IPS-15b (cell line): ENCODE results near the gene PKD1L1.

Experiments used
- H3K27me3 ChIP-seq: one replicate; pipeline ENCODE4 v1.6.1; 2013; ENCODE audit warnings: low read length; ENCODE audit not compliant: control insufficient read depth, insufficient read depth
- H3K36me3 ChIP-seq: one replicate; pipeline ENCODE4 v1.6.1; 2013; ENCODE audit warnings: low read length; ENCODE audit not compliant: control insufficient read depth, insufficient read depth
- H3K4me1 ChIP-seq: one replicate; pipeline ENCODE4 v1.6.1; 2013; ENCODE audit warnings: mild to moderate bottlenecking, low read length; ENCODE audit not compliant: control insufficient read depth, insufficient read depth
- H3K4me3 ChIP-seq: one replicate; pipeline ENCODE4 v1.5.1; 2013; ENCODE audit warnings: low read depth, low read length
- H3K9ac ChIP-seq: one replicate; pipeline ENCODE4 v1.6.1; 2013; ENCODE audit warnings: low read depth, mild to moderate bottlenecking, low read length
- H3K9me3 ChIP-seq: one replicate; pipeline ENCODE4 v1.6.1; 2013; ENCODE audit warnings: mild to moderate bottlenecking, low read length; ENCODE audit not compliant: control insufficient read depth, insufficient read depth

Gene PKD1L1

DNA sequence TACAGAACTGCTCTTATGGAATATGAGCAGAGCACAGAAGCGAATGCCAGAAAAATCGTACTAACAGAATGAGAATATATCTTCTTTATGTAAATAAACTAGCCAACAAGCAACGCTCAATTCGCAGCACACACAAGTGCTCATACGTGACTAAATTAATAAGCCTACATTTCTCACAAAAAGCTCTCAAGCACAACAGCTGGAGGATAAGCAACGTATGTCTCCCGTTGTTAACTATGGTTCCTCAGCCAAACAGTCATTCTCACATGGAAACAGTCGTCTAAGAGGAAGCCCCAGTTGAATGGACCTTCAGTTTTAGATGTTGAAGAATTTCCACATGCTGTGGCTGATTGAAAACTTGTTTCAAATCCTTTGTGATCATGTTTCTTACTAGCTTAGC, 110.4 kb downstream of the PKD1L1 start:
- Histone ChIP-seq H3K4me1 (no peaks in the 10 kb centered on the region), H3K27me3 (no peaks in the 10 kb centered on the region), H3K9ac (no peak overlapping the region), H3K9me3 (no peaks in the 10 kb centered on the region), H3K4me3 (no peak overlapping the region), H3K36me3 (no peaks in the 10 kb centered on the region)

DNA sequence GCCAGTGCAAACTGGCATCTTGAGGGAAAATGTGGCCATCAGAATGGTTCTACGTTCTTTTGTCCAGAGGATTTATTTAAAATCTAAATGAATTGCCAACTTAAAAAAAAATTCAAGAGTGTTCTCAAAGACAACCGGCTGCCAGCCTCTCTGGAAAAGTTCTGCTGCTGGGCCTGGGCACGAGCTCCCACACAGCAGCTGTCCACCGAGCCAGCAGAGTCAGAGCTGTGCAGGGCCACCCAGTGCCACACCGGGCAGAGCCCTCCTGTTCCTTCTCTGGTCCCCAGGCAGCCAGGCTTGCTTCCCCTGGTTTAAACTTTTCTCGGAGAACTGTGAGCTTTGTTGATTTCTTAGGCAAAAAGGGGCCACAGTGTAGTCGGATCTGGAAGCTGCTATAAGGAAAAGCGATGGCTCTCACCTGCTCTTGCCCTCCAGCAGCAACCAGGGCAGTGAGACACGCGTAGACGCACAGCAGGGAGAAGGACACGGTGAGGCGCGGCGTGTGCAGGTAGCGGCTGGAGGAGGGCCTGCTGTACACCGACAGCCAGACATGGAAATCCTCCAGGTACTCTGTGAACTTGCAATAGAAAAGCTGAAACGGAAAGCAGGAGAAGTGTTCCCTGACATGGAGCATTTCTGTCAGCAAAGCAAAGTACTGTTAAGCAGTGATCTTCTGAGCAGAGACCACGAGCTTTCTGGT, 111.6 kb downstream of the PKD1L1 start:
- Histone ChIP-seq H3K9ac (no peak overlapping the region), H3K4me3 (no peak overlapping the region), H3K36me3 (no peaks in the 10 kb centered on the region), H3K9me3 (no peaks in the 10 kb centered on the region), H3K27me3 (no peaks in the 10 kb centered on the region), H3K4me1 (no peaks in the 10 kb centered on the region)

DNA sequence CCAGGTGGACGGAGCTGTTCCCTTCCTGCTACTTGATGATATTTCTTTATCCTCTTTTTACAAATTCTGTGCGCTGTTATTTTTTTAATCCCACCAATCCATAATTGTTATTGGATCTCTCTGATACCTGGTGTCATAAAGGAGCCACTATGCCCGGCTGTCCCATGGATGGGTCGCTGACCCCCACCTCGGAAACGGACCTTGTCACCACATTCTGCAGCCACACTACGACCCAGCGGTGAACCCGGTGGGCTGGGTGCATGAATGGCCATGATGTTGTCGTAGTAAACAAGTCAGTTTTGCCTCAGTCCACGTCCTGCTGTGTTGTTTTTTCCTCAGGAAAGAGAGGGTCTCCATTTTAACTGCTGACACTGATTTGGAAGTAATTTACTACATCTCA, 112.2 kb downstream of the PKD1L1 start:
- H3K9me3 ChIP-seq = no peaks in the 10 kb centered on the region
- no peaks in the 10 kb centered on the region for H3K4me1 ChIP-seq
- H3K27me3 ChIP-seq = no peaks in the 10 kb centered on the region
- no peak overlapping the region for H3K9ac ChIP-seq
- H3K4me3 ChIP-seq = no peak overlapping the region
- H3K36me3 ChIP-seq = no peaks in the 10 kb centered on the region

DNA sequence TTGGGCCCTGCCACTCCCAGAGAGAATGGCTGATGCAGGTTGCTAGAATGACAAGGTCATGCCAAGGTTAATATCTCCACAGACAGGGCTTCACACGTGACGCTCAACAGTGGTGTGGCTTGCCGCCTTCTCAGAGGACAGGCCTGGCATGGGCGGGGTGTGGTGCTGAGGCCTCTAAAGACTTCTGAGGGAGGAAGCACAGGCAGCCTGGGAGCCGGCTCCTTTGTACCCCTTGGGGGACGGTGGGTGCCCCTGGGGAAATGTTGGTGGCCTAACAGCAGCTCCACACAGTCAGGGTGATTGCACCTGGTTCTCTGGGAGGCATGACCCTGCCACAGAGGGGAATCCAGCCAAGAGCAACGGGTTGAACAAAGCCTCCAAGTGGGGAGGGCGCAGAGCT, 115.1 kb downstream of the PKD1L1 start:
- Histone ChIP-seq H3K4me3 (no peak overlapping the region), H3K9me3 (no peaks in the 10 kb centered on the region), H3K27me3 (no peaks in the 10 kb centered on the region), H3K4me1 (no peaks in the 10 kb centered on the region), H3K36me3 (no peaks in the 10 kb centered on the region), H3K9ac (no peak overlapping the region)

DNA sequence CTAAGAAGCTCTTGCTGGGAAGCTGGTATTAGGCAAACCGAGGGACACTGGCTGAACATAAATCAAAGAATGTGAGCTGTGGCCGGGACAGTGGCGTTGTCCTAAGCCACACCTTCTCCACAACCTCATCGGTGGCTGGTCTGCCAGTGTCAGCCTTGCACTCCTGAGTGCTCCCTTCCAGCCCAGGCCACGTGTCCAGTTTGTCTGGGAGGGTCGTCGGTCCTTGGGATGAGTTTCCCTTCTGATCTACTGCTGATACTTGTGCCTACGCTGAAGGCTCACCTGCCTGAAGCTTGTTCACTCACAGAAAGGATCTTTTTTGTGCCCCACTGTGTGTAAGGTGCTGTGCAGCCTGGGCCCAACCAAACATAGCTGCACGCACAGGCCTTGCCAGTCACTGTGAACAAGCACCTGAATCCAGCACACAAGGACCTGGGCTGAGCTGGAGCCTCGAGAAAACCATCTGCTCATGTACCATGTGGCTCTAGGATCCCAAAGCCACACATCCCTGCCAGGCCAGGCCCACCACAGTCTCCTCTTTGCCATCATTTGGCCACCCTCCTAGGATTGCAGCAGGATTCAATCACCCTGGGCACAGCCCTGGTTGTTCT, 116.1 kb downstream of the PKD1L1 start:
- no peak overlapping the region for H3K4me3 ChIP-seq
- no peak overlapping the region for H3K9ac ChIP-seq
- H3K36me3 ChIP-seq = no peaks in the 10 kb centered on the region
- H3K27me3 ChIP-seq = no peaks in the 10 kb centered on the region
- no peaks in the 10 kb centered on the region for H3K9me3 ChIP-seq
- H3K4me1 ChIP-seq = no peaks in the 10 kb centered on the region

DNA sequence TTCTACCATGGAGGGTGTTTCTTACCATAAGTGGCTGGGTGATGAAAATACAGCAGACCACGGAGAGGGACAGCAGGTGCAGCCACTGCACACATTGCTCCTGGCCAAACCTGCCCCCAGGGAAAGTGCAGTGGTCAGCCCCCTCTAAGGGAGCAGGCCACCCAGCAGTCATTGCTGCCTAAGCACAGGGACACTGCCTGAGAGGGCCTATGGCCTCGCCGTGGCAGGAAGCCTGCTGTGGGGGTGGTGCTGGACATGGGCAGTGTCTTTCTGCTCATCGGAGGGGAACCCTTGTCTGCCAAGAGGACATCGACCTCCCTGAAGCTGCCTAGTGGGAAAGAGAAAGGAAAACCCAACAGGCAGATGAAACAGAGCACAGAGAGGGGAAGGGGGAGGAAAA, 118.3 kb downstream of the PKD1L1 start:
- Histone ChIP-seq H3K9me3 (no peaks in the 10 kb centered on the region), H3K9ac (no peak overlapping the region), H3K4me3 (no peak overlapping the region), H3K27me3 (no peaks in the 10 kb centered on the region), H3K4me1 (no peaks in the 10 kb centered on the region), H3K36me3 (no peaks in the 10 kb centered on the region)

DNA sequence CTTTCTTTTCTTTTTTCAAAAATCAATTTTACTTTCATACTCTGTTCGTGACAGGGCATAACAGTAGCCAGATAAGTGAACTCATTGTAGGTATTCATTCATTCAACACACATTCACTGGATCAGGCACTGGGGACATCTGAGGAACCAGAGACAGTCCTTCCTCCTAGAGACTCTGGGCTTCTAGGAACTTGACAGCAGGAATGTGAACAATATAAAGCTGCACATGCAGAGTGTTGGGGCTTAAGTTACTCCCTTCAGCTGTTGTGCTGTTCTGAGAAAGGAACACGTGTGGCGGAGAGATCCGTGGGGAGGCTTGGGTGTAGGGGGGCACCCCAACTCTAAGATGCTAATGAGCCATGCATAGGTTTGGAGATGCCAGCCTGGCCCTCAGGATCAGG, 120.4 kb downstream of the PKD1L1 start:
- no peaks in the 10 kb centered on the region for H3K27me3 ChIP-seq
- no peak overlapping the region for H3K4me3 ChIP-seq
- no peaks in the 10 kb centered on the region for H3K36me3 ChIP-seq
- no peak overlapping the region for H3K9ac ChIP-seq
- no peaks in the 10 kb centered on the region for H3K9me3 ChIP-seq
- H3K4me1 ChIP-seq = no peaks in the 10 kb centered on the region

DNA sequence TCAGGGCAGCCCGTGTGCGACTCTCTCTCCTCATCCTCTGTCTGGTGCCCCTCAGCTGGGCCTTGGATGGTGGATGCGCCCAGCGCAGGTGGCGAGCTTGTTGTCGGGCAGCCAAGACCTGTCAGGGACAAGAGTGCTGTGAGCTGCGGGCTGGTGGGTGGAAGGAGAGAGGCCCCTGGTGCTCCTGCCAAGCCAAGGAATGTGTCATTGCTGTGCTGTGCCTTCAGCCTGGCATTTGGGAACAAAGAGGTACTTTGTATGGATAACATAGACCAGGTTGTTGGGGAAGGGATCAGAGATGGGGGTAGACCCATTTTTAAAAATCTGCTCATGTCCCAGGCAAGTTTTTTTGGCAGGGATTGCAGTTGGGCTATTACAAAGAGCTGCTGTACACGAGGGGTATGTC, 120.9 kb downstream of the PKD1L1 start:
- Histone ChIP-seq H3K9ac (no peak overlapping the region), H3K9me3 (no peaks in the 10 kb centered on the region), H3K4me1 (no peaks in the 10 kb centered on the region), H3K27me3 (no peaks in the 10 kb centered on the region), H3K4me3 (no peak overlapping the region), H3K36me3 (no peaks in the 10 kb centered on the region)

DNA sequence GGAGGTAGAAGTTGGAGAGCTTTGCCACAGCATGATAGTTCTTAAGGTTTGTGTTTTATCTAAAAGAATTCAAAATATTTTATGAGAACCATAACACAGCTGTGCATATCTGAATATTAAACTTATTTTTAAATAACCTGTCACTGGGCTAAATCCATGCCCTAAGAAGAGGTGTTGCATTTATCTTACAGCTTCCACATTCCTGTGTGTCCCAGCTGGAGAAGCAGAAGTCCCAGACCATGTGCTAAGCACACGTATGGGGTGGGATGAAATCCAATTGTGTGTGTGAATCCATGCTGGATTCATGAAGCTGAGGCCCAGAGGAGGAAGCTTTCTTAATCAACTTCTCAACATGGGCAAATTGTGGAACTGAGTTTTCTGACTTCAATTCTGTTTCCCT, 121.5 kb downstream of the PKD1L1 start:
- Histone ChIP-seq H3K4me1 (no peaks in the 10 kb centered on the region), H3K36me3 (no peaks in the 10 kb centered on the region), H3K27me3 (no peaks in the 10 kb centered on the region), H3K4me3 (no peak overlapping the region), H3K9ac (no peak overlapping the region), H3K9me3 (no peaks in the 10 kb centered on the region)

DNA sequence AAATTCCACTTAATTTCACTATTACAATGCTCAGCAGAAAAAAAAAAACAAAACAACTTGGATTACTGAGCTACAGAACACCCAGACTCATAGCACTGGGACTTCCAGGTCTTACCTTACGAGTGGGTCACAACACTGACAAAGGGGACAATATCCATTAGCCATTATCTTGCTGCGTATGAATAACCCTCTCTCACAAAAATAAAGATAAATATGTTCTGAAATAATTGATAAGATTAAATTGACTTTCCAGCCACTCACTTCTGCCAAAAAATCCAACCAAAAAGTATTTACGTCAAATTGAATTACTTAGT, 128.7 kb downstream of the PKD1L1 start:
- Histone ChIP-seq H3K27me3 (no peaks in the 10 kb centered on the region), H3K4me1 (no peaks in the 10 kb centered on the region), H3K9me3 (no peaks in the 10 kb centered on the region), H3K9ac (no peak overlapping the region), H3K36me3 (no peaks in the 10 kb centered on the region), H3K4me3 (no peak overlapping the region)

DNA sequence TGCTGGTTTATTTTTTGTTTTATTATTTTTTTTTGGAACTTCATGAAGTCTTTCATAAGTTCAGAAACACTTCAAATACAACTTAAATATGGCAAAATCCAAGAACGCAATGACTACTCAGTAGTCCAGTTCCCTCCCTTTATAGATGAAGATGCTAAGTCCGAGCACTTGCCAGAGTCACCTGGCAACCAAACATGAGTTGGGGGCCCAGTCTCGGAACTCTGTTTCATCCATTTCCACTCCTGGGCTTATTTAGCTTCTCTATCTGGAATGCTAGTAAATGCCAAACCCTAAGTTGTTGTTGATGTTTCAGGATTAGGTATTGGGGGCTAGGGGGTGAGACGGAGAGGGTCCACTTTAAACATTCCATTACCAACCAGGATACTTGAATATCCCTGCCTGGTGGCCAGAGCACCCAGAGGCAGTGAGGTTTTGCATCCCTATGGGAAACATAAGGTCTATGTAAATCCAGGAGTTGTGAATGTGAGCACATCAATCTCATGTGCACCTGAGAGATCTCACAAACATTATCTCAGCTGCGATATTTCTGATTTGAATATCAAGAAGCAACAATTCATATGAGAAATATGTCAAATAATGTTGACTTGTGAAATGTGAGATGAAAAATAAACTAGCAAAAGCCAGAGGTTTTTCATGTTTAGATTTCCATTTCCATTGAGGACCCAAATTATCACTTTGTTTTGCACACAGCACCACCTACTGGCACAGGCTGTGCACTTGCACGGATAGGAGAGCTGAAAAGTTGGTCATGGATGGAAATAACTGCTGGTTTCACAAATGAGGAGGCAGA, 129.3 kb downstream of the PKD1L1 start:
- Histone ChIP-seq H3K4me1 (no peaks in the 10 kb centered on the region), H3K36me3 (no peaks in the 10 kb centered on the region), H3K9me3 (no peaks in the 10 kb centered on the region), H3K9ac (no peak overlapping the region), H3K4me3 (no peak overlapping the region), H3K27me3 (no peaks in the 10 kb centered on the region)

DNA sequence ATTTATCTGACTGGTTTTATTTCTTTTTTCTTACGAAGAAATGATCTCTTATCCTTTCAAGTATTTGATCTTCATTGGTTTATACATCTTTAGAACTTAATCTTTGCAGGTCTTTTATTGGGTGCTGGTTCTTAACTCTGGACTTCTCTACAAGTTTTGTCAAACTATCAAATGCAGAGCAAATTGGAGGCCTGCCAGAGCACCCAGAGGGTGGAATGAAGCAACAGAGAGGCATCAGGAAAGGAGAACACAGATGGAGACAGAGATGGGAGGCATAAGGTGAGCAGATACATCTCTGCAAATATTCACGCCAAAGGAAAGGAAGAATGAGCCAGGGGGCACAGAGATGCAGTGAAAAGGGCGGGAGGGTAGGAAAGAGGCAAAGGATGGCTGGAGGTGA, 130.3 kb downstream of the PKD1L1 start:
- no peaks in the 10 kb centered on the region for H3K9me3 ChIP-seq
- no peaks in the 10 kb centered on the region for H3K4me1 ChIP-seq
- H3K9ac ChIP-seq = no peak overlapping the region
- H3K27me3 ChIP-seq = no peaks in the 10 kb centered on the region
- no peaks in the 10 kb centered on the region for H3K36me3 ChIP-seq
- no peak overlapping the region for H3K4me3 ChIP-seq
